GM12878 (cell line): ENCODE data around the gene AQP3.

ENCODE experiments used
- CTCF ChIP-seq, 3 experiments: IDR thresholded peaks in 2 of 3; conservative IDR thresholded peaks in 1 of 3; 2 replicates each; pipeline ENCODE4 v1.5.1; 2011; ENCODE audit warnings: low read depth in 3 of 3, low read length in 3 of 3, mild to moderate bottlenecking in 3 of 3, control low read depth in 2 of 3, moderate library complexity in 2 of 3, inconsistent platforms in 1 of 3, mixed read lengths in 1 of 3; ENCODE audit not compliant: control insufficient read depth in 2 of 3, insufficient read depth in 1 of 3; ENCODE audit errors: extremely low read depth in 1 of 3
- DPF2 ChIP-seq: fragments of 450-650 bp; IDR thresholded peaks from 2 replicates; pipeline ENCODE4 v1.6.1; 2017; ENCODE audit warnings: mild to moderate bottlenecking
- GATAD2B ChIP-seq: fragments of 450-650 bp; conservative IDR thresholded peaks from 2 replicates; pipeline ENCODE4 v1.6.1; 2017; ENCODE audit warnings: low read depth, mild to moderate bottlenecking, moderate library complexity
- PKNOX1 ChIP-seq: fragments of 450-650 bp; IDR thresholded peaks from 2 replicates; pipeline ENCODE4 v1.6.1; 2016; ENCODE audit warnings: mild to moderate bottlenecking
- POLR2A ChIP-seq: IDR thresholded peaks from 2 replicates; pipeline ENCODE4 v1.6.1; 2011; ENCODE audit warnings: low read depth, mild to moderate bottlenecking, low read length
- TARDBP ChIP-seq: IDR thresholded peaks from 2 replicates; pipeline ENCODE4 v1.6.1; 2016; ENCODE audit warnings: borderline replicate concordance
- ZSCAN29 ChIP-seq: fragments of 450-650 bp; IDR thresholded peaks from 2 replicates; pipeline ENCODE4 v1.6.1; 2017; ENCODE audit warnings: mild to moderate bottlenecking, moderate library complexity

GRCh38 chr9:33436445-33436844, 10.9 kb downstream of the AQP3 start:
- TF ChIP-seq CTCF (IDR thresholded peaks at IDR 0.05 in 2 of 3, conservative IDR thresholded peaks at IDR 0.05 in 1 of 3; ENCODE audit: control insufficient read depth in 2 of 3, extremely low read depth in 1 of 3, insufficient read depth in 1 of 3, low read depth in 3 of 3, low read length in 3 of 3): no peak
- no peak for TF ChIP-seq DPF2
- no peak for TF ChIP-seq POLR2A
- no peak for TF ChIP-seq ZSCAN29
- TF ChIP-seq TARDBP: no peak
- TF ChIP-seq GATAD2B: no peak
- no peak for TF ChIP-seq PKNOX1
